Diencephalon (tissue), 1 donor: ENCODE results near the gene CBX1. TPM values are rescaled to one million over a fixed set of nuclear protein-coding genes. Genes with fewer than 3 reads are reported as not detected.

ENCODE experiments used
- small RNA-seq: library from RNA; depleted of rRNA; stranded (forward); fragments of <200 nt; gene quantifications from one replicate; pipeline ENCODE3, GENCODE V24; 2014
- total RNA-seq: library from RNA; depleted of rRNA; stranded (reverse); fragments of >200 nt; gene quantifications from one replicate; pipeline ENCODE4 v1.2.3, GENCODE V29; 2014

Gene CBX1
- total RNA-seq: 83.3 TPM

GRCh38 chr17:48101012-48101720, at the start of gene CBX1:
Gene CBX1, minus strand, starts transcription at chr17:48101478. Its CDS starts 24,474 bp downstream, at chr17:48077004.

GRCh38 chr17:48107137-48108055, 6.1 kb upstream of the CBX1 start, which contains the start of gene SNX11:
Gene SNX11, plus strand, starts transcription at chr17:48107766. Its CDS starts 4,278 bp downstream, at chr17:48112044.

GRCh38 chr17:48047741-48048383, 53.4 kb downstream of the CBX1 start, which contains the start of gene NFE2L1:
Gene NFE2L1, plus strand, starts transcription at chr17:48048359. Its CDS starts 2,760 bp downstream, at chr17:48051119.

DNA sequence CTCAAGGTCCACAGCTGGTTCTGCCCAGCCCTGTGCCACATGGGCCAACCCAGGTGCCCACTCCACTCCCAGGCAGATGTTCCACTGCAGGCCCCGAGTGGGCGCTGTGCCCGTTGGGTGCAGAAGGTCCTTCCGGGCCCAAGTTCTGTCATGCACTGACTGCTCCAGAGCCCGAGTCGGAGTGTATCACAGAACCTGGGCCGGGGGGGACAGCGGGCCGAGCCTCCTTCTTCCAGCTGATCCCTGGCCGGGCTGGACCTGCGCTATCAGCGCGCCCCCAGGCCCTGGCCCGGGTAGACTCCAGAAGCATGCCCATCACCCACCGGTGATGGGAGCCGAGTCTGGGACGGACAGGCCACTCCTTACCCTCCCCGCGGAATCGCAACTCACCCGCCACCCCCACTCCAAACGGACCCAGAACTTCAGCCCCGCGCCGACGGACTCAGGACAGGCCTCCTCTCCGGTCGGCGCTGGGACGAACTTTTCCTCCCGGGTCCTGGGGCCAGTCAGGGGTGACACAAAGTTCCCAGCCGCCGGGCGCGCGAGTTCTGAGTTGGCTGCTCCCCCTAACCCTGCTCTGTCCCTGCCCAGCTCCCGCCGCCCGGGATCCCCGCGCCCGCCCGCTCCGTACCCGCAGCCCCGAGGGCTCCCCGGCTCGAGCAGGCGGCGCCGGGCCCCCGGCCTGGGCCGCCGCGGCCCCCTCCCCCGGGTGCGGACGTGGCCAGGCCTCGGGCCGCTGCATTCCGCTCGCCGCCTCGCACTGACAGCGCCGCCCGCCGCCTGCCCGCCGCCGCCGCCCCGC, 64.0 kb downstream of the CBX1 start, which contains the start of gene COPZ2:
TSS of gene COPZ2 (minus strand) at position 762 of the 802 bp plus-strand sequence. CDS start at position 742, 20 bp downstream.

Small RNA genes within 50 kb of the gene (small RNA-seq; reads per million reads assigned to genes)
- gene AC004477.2: not detected
- 37.7 reads per million, percentile 96 among the genes with 10 or more reads in this experiment for gene MIR152
- gene RNU6-1201P: not detected

Other genes with a start within 250 kb of the CBX1 start
- gene SP2, start 205.2 kb downstream of the CBX1 start, total RNA-seq: 0.46 TPM
- 18.7 TPM for gene PNPO, start 159.9 kb downstream of the CBX1 start, total RNA-seq
- gene PRR15L, start 143.6 kb downstream of the CBX1 start, total RNA-seq: not detected
- 58.4 TPM for gene CDK5RAP3, start 130.4 kb downstream of the CBX1 start, total RNA-seq
- gene COPZ2, start 63.7 kb downstream of the CBX1 start, total RNA-seq: 1.2 TPM
- gene NFE2L1, start 53.1 kb downstream of the CBX1 start, total RNA-seq: 76.1 TPM
- 12.0 TPM for gene SNX11, start 6.3 kb upstream of the CBX1 start, total RNA-seq